ENCODE measurements around the gene HMCN2. TPM values are rescaled to one million over a fixed set of nuclear protein-coding genes. Genes with fewer than 3 reads are reported as not detected.

HMCN2 gene
- total and polyA plus RNA-seq, 2 of the 4 experiments (the other 2 are of a cell fraction), result 0.02 TPM; not detected in 1

- no peak overlapping the region for H3K56ac ChIP-seq (ENCODE audit: extremely low read depth, insufficient read depth, low read length)
- H3K27me3 ChIP-seq (ENCODE audit: control insufficient read depth, insufficient read depth, low read length), result no peaks in the 10 kb centered on the region
- H2BK15ac ChIP-seq (ENCODE audit: low read depth, low read length), result no peak overlapping the region
- no TSS peak for BruUV-seq (replicated peaks)
- no peak overlapping the region for H2AK9ac ChIP-seq (replicated peaks; ENCODE audit: low read depth, low read length, poor library complexity)
- H2BK120ac ChIP-seq (ENCODE audit: low read depth, low read length), result no peak overlapping the region
- H3K9me1 ChIP-seq (ENCODE audit: insufficient read depth, low read length), result peaks cover 9% of the 10 kb centered on the region; the same call in 1 of the 2 replicates
- 89% methylated on average over 5 of the region's 27 CpGs; no CpG with 5 or more reads in 1 of the 2 experiments for WGBS, 2 experiments (ENCODE audit: extremely low coverage in 2 of 2, insufficient read length in 1 of 2)
- dilution Hi-C loops (cut with HindIII; ENCODE audit: low sequenced_read_pairs, unreplicated experiment), result loop anchor here (25.0 kb wide), 1 partner anchor 121 kb away; no protein-coding TSS in a partner anchor
- in situ Hi-C loops (cut with MboI; ENCODE audit: low sequenced_read_pairs), result loop anchor here (25.0 kb wide), 1 partner anchor 121 kb away; no protein-coding TSS in a partner anchor
- no peak overlapping the region for H2AFZ ChIP-seq (replicated peaks; ENCODE audit: low read length, poor library complexity)
- intact Hi-C loops (cut with micrococcal nuclease), result loop anchor here (10.0 kb wide), 1 partner anchor 348 kb away; no protein-coding TSS in a partner anchor
- peaks cover 22% of the 10 kb centered on the region; the same call in 1 of the 2 replicates for H4K20me1 ChIP-seq (ENCODE audit: insufficient read depth, low read length)
- no peak overlapping the region for H3K4me3 ChIP-seq (ENCODE audit: insufficient read depth, low read depth, low read length)
- H3K23ac ChIP-seq (ENCODE audit: low read depth, low read length), result no peak overlapping the region
- ATAC-seq (ENCODE audit: low read depth) (no peak), DNase-seq (no peak)
- no peak overlapping the region for H3K4ac ChIP-seq (ENCODE audit: low read depth, low read length)
- H4K91ac ChIP-seq (ENCODE audit: insufficient read depth, low read depth, low read length), result no peak overlapping the region
- H4K8ac ChIP-seq (ENCODE audit: low read depth in 2 of 2, low read length in 2 of 2), result no peak overlapping the region
- no peak overlapping the region for H2AK5ac ChIP-seq (ENCODE audit: low read depth, low read length)
- H3K27ac ChIP-seq (ENCODE audit: insufficient read depth, low read length), result no peak overlapping the region
- H3K9me3 ChIP-seq (ENCODE audit: control insufficient read depth, insufficient read depth, low read length), result no peaks in the 10 kb centered on the region
- CTCF ChIA-PET, result no interaction called here
- H4K5ac ChIP-seq (ENCODE audit: low read depth, low read length), result no peak overlapping the region
- no peak overlapping the region for H3K14ac ChIP-seq (replicated peaks; ENCODE audit: low read depth, low read length)
- H3K4me1 ChIP-seq (ENCODE audit: control insufficient read depth, insufficient read depth, low read length), result peaks cover 5% of the 10 kb centered on the region
- POLR2A ChIA-PET (ENCODE audit: unreplicated experiment), result no interaction called here
- no peak overlapping the region for H3K4me2 ChIP-seq (ENCODE audit: low read depth, low read length)
- H3K18ac ChIP-seq (ENCODE audit: low read depth, low read length), result no peak overlapping the region
- H3K79me1 ChIP-seq (ENCODE audit: low read depth in 1 of 2, low read length in 2 of 2), result peaks cover 0 to 21% of the 10 kb centered on the region in 2 experiments; a peak in 2 of 4 replicates
- no peak overlapping the region for H2BK20ac ChIP-seq (ENCODE audit: low read depth, low read length)
- TF ChIP-seq MXI1 (IDR thresholded peaks at IDR 0.05; ENCODE audit: borderline replicate concordance, low read depth, low read length) (no peak), BHLHE40 (IDR thresholded peaks at IDR 0.05; ENCODE audit: low read depth, low read length) (no peak), MAZ (IDR thresholded peaks at IDR 0.05; ENCODE audit: borderline replicate concordance, low read depth, low read length) (no peak), RAD21 (IDR thresholded peaks at IDR 0.05; ENCODE audit: low read length) (no peak), POLR2A (IDR thresholded peaks at IDR 0.05; ENCODE audit: low read depth, low read length) (no peak), FOS (IDR thresholded peaks at IDR 0.05; ENCODE audit: low read depth, low read length) (no peak), RFX5 (IDR thresholded peaks at IDR 0.05; ENCODE audit: low read depth, low read length) (no peak), NFE2L2 (IDR thresholded peaks at IDR 0.05; ENCODE audit: low read depth, low read length) (no peak), CEBPB (IDR thresholded peaks at IDR 0.05; ENCODE audit: low read depth, low read length) (no peak), RCOR1 (IDR thresholded peaks at IDR 0.05; ENCODE audit: insufficient replicate concordance, low read length) (no peak), CHD1 (IDR thresholded peaks at IDR 0.05; ENCODE audit: low read depth, low read length) (no peak)
- H2BK5ac ChIP-seq (ENCODE audit: low read depth, low read length, poor library complexity, severe bottlenecking), result no peak overlapping the region
- H3K36me3 ChIP-seq (ENCODE audit: control insufficient read depth, insufficient read depth, low read length), result peaks cover 27% of the 10 kb centered on the region
- no peak overlapping the region for H3K9ac ChIP-seq (ENCODE audit: low read depth, low read length)
Measured at GRCh38 chr9:130232899-130233586, 32.5 kb upstream of the HMCN2 start.
